Tongue (tissue), 2 donors: ENCODE data around the gene RPA1. TPM values are rescaled to one million over a fixed set of nuclear protein-coding genes. Genes with fewer than 3 reads are reported as not detected.

Experiments used
- DNase-seq: peaks from one replicate; pipeline ENCODE4 v3.0.0-alpha.2; 2015
- total RNA-seq: library from RNA; depleted of rRNA; stranded (reverse); fragments of >200 nt; gene quantifications from one replicate; pipeline ENCODE4 v1.2.3, GENCODE V29; 2014

RPA1 gene
- total RNA-seq, 1 donor from 2014 or later: 40.5 TPM

DNA sequence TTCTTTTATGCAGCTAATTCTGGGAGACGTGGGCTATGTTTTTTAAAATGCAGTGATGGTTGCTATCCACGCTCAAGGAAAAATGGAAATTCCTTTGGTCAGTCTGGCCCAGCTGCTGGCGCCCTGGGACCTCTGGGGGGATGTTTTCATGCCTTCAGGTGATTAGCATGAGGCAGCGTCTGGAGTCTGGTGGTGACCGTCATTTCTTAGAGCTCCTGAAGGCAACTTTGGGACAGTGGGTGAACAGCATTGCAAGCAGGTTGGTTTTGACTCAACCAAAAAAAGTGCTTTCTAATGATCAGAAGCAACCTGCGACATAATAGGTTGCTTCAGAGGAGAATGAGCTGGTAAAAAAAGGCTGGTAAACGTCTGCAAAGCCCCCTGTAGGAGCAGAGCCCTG is 82.3 kb downstream of the RPA1 start:
- DNase-seq: no peak

DNA sequence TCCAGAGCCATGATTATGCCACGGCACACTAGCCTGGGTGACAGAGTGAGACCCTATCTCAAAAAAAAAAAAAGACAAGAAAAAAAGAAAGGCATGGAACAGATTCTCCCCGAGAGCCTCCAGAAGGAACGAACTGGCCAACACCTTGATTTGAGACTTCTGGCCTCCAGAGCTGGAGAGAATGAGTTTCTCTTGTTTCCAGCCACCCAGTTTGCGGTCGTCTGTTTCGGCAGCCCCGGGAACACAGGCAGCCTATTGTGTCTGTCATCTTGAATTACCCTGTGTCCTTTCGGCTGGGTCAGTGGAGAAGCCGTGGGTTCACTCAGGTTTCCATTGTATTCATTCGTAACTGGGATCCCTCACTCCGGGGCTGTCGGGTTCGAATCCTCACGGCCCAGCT is 83.9 kb downstream of the RPA1 start:
- DNase-seq: no peak

DNA sequence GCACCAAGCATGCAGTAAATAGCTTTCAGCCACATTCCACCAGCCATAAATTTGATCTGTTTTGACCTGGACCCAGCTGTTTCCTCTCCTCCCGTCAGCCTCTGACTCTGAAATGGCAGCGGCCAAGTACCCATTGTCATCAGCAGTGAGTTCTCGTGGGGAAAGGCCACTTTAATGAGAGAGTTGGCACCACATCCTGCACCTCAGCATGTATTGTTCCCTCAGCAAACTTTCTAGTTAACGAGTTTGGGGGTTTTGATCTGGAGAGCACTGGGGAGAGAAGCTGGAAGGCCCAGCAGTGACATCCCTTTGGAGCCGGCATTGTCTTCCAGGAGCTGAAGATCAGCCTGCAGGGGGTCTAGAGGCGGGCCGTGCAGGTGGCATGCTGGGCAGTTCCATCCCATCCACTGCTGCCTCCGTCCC is 84.9 kb downstream of the RPA1 start:
- DNase-seq: no peak

DNA sequence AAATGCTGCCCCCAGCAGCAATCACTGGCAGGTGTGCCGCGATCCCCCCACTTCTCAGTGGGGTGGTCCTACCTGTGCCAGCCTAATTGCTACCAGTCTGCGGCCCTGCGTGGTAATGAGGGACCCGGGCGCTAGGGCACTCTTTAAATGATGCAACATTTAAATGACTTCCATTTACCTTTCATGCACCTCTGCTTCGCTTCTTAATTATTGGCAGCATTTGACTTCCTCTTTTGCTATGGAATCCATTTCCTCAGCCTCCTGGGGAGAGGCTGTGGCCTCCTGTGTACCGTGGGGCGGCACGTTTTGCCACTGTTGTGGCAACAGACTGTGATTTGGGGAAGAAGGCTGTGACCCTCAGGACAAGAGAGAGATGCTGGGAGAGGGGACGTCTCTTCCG is 86.1 kb downstream of the RPA1 start:
- no peak for DNase-seq

DNA sequence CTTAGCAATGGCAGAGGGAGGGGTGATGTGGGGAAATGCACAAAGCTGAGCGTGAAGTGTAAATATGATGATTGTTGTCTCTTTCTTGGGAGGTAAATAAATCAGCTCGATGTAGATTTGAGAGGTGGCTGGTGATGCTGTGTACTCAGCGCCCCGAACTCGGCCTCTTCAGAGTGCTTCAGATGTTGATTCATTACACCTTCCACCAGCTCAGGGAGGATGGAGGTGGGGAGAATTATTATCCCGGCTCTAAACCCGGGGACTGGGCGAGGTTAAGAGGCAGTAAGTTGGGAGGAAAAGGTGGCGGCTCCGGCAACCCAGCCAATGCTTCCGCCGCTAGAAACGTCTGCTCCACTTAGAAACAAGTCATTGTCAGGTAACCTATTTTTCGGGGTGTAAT is 86.5 kb downstream of the RPA1 start:
- no peak for DNase-seq

DNA sequence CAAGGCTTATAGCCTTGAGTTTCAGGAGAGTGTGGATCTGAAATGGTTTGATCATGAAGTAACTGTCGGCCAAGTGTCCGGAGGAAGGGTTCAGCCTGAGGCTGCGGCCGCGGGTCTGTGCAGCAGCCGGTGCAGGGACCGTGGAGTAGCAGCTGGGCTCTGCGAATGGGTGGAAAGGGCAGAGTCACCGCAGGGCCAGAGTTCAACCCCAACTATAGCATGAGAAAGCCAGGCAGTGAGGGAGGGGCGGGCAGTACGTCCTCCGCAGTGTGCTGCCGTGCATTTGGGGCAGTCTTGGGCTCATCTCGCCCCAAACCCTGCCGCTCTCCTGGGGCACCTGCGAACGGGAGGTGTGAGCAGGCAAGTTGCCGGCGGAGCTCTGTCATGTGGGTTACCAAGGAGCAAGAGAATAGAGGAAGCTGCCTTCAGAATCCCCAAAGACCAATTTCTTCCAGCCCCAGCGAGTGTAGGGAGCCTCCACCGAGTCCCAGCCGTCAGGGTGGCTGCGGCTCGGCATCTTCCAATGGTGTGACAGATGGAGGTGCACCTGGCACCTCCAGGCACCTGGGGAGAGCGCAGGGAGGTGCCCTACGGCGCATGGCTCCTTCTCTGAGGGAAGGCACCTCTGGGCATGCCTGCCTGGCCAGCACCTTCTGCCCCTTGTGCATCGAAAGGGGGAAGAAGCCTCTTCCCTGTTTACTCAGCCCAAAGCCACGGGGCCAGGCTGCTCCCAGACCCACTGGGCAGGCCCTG is 87.3 kb downstream of the RPA1 start:
- no peak for DNase-seq

DNA sequence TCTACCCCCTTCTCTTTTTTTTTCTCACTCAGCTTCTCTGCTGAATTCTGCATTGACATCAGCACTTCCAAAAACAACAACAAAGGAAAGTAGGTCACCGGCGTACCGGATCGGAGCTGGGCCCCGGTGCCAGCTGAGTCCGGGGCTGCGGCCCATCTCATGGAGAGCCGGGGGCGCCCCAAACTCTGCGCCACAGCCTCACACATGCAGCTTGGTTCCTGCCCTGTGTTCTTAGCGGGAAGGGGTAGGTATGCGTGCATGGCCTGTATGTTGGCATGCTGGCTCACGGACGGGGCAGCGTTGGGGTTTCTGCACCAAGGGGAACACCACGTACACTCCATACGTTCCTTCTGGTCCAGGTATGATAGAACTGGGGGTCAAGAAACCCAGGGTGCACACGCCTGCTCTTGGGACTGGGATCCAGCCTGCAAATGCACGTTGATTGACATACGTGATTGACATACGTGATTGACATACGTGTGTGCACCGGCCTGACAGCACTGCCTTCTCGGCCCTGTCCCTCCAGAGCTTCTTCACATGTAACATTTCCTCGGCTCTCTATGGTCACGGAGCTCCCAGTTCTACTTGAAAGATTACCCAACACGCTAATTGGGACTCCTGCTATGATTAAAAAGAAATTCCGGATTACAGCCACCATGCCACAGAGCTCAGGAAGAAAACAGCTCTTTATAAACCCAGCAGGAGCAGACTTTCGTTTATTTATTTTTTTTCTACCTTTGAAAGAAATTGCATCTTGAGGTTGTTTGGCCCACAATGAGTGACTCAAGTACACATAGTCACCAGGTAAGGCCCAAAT is 88.7 kb downstream of the RPA1 start:
- no peak for DNase-seq

DNA sequence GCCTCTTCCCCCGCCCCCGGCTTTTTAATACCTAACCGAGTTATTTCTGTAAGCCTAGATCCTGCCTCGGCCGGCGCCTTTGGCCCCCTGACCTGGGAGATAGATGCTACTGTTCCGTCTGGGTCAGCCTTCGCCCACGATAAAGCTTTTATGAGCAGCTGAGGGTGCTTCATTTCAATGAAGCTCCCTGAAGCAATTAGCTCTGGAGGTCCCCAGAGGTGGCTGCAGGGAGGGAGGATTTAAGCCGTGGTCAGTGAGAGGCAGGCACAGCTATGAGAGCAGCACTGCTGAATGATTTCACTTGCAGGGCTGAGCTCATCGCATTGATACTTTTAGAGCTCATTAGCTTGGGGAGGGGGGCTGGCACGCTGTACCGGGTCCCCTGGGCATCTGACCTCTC is 89.4 kb downstream of the RPA1 start:
- no peak for DNase-seq

DNA sequence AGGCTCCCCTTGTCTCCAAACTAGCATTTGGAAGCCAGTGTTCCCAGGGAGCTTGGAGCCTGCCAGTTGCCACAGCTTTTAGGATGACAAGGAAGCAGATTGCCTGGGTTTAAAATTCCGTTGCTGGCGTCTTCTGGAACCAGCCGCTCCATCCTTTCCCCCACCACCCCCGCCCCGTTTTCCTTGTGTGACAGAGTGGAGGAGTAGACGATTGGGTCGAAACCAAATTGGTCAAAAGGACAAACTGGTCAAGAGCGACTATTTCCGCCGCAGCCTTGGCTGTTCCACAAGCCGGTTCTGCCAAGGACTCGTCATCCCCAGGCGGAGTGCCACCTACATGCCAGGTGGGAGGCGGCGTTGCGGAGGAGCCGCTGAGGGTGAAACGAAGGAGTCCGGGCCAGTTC is 91.1 kb downstream of the RPA1 start:
- no peak for DNase-seq

DNA sequence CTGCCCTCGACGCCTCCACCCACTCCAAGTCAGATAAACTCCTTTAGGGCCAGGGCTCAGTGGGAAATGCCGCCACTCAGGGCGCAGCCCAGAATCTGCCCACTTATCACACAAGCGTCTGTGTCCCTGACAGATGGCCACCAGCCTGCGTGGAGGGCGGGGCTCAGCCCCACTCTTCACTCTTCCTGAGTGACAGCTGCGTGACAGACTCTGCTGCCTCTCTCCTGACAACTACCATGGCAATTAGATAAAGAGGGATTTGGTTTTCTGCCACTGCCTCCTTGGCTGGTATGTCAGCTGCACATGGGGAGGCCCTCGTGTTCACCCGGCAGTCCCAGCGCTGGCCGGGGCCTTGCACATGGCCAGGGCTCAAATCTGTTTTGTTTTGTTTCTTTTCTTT is 99.2 kb downstream of the RPA1 start:
- peak; percentile 81 for DNase-seq

DNA sequence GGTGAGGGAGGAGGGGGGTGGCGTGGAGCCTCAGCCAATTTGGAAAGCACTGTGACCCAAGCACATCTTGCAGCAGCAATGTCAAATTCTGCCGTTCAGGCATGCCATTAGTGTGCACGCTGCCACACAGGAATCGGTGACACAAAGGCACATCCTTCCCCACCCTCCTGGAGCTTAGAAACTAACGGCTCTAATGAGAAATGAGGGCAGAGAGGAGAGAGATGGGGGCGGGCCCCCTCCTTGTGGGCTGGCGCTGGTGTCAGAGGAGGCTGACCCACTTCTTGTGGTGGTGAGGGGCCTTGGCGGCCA is 100.5 kb downstream of the RPA1 start:
- no peak for DNase-seq

DNA sequence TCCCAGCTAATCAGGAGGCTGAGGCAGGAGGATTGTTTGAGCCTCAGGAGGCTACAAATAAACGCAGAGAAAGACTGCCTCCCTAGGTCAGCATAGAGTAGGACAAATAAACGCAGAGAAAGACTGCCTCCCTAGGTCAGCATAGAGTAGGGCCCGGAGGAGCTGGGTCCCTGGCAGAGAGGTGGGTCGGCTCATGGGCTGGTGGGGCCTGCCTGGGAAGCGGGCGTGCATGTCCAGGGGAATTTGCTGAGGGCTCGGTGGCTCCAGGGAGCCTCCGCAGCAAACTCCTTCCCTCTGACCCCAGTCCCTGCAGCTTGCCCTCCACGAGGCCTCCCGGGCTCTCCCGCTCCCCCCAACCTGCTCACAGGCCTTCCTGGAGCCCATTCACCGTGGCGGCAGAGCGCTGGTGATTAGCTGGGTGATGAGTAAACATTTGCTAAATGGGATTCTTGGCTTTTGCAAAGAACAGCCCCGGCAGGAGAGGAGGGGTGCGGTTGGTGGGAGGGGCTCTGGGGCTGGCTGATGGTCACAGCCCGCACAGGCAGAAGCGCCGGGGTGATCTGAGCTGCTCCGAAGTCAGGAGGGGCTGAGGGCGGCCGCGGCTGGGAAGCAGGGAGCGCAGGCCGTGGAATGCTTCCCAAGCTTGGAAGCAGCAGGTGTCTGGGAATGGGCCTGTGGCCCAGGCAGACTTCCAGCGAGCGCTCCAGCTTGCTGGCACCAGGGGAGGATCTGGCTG is 102.2 kb downstream of the RPA1 start:
- peak; percentile 91 for DNase-seq

DNA sequence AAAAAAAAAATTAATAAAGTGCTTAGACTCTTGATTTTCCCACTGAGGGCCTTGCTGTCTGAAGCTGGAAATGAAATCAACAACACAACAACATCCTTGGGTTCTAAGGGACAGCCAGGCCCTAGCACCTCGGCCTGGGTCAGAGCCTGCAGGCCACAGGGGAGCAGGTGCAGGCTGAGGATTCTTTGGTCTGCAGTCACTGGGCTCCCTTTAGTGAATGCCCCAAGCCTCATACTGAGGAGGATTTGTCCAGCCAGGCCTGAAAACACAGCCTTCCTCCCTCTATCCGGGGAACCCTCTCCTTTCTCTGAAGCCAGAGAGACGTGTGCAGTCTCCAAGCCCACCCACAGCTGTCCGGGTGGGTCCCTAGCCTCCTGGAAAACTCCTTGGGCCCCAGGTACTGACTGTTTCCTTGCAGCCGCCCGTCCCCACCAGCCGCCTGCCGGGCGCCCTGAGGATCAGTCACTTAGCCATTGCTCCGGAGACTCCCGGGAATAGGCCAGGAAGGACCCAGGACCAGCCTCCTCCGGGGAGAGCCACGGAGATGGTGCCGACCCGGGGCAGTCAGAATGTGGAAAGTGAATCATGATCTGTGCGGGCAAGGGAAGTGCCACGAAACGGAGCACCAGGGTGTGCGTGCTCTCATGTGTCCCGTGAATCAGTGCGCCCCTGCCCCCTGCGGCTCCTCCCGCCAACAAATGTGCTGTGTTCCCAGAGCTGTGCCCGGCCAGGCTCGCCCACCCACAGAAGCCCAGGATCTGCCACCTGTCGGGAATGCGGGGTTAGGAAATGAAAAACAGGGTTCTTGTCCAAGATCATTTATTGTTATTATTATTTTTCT is 104.3 kb downstream of the RPA1 start:
- DNase-seq: no peak

DNA sequence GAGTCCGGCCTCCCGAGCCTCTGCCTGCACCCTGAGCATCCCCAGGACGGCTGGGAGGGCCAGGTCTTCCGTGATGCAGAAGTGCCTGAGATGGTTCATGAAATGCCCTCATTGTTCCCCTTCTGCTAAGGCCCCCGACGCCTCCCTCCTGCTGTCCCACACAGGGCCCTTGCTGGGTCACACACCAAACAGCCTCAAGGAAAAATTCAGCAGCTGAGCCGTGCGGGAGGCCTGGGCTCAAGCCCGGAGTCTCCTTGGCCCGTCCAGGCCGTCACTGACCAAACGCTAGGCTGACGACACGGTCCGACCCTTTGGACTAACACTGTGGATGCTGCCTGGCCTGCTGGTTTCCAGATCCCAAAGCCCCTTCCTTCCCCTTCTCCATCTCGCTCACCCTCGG is 105.1 kb downstream of the RPA1 start:
- DNase-seq: no peak

DNA sequence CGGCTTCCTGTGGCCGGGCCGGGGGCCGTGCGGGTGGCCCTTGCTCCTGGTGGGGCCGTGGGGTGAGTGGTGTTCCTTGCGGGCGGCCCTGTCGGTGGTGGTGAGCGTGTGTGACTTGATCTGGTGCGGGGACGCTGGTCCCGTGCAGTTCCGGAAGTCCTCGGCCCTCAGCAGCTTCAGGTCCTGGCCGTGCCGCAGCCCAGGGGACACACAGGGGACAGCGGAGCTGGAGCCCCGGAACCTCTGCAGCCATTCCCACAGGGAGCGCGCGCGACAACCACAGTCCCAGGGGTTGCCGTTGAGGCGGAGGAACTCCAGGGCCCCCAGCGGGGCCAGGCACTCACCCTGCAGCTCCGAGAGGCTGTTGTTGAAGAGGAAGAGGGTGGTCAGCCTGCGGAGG is 107.0 kb downstream of the RPA1 start:
- no peak for DNase-seq

DNA sequence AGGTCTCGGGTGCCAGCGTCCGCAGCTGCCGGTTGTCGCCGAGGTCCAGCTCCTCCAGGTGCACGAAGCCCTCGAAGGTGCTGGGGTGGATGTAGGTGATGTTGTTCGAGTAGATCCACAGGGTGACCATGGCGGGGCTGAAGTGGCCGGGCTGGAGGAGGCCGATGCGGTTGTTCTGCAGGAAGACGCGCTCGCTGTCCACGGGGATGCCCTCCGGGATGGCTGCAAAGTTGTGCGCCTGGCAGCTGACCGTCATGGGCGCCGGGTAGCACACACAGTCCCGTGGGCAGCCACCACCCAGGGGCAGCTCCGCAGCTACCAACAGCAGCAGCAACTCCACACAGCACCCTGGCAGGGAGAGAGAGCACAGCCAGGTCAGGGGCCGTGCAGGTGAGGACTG is 107.7 kb downstream of the RPA1 start:
- no peak for DNase-seq

DNA sequence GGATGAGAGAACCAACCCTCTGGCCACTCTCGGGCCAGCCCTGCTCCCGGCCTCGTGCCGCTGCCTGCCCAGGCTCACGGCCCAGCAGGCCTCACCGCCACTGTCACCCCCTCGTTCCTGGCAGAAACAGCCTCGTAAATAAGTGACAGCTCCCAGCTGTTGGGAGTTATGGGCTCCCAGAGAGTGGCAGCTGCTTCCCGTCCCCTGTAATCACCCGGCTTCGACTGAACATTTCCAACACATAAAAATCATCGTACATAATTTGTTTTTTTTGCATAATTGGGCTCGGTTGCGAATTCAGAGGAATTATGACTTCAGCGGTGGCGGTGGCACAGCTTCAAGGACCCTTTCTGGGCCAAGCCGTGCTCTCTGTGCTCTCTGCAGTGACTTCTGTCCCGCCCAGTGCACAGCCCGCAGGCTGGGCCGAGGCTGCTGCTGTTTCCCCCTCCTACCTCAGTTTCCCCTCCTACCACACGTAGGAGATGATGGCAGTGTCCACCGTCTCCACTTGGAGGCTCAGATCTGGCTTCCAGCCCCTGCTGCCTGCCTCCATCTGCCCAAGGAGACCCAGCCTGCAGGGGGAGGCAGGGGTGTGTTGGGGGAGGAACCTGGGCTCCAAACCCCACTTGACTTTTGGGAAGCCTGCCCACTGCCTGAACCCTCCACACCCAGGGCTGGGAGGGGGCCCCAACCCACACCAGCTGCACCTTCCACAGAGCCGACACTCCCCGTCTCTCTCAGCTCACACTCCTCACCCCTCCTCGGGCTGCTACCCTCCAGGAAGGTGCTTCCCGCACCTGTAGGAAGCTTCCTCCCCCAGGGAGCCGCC is 110.4 kb downstream of the RPA1 start:
- DNase-seq: peak; percentile 96

DNA sequence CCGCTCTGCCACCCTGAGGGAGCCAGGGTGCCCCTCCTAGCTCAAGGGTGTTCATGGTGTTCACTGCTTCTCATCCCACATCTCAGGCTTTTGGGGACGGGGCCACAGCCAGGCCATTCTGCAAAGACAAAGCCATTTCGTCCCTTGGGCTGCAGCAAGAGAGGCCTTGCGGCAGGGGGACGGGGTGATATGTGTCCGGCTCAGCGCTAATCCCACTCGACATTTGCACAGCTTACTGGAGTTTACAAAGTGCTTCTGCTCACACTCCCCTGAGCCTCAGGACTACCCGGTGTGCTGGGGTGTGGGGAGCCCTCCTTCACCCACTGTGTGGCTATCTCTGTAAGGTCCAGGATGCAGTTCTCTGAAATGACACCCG is 111.0 kb downstream of the RPA1 start:
- peak; percentile 26 for DNase-seq

DNA sequence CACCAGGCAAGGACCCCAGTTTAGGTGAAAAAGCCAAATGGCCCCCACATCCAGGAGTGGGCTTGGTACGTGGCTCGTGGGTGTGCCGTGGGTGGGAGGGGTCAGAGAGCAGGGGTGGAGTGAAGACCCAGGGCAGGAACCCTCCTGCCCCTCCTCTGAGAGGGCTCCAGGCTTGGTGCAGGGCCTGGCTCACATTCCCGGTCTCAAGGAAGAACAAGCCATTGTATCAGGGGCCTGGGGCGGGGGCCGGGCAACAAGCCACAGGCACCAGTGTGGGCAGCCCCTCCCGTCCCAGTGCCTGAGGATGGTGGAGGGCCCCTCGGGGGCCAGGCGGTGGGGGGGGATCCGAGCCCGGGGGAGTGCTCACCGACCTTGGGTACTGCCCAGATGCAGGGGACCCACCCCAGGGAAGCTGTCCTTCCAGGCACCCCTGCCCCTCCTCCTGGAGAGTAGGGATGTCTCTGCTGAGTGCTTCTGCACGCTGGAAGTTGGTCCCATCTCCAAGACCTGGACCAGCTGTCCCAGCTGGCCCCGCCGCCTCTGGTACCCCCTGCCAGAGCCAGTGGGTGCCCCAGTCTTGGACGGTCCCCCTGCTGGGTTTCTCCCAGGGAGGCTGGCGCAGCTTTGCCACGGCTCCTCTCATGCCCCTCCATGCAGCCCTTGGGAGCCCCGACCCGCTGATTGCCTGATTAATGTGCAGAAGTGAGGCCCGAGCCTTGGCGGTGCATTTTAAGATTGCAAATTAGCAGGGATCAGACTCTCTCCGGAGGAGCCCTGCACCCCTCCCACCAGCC is 111.7 kb downstream of the RPA1 start:
- peak; percentile 41 for DNase-seq

DNA sequence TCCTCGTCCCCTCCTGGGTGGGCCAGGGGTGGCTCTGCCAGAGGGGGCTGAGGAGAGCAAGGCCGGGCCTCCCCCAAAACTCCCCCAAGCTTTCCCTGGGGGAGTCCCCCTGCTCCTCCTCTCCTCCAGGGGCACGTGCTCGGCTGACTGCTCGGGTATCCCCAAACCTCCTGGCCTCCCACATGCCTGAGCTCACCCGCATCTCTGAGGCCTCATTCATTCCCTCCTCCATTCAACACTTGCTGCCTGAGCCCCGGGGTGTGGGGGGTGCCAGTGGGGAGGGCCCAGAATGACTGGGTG is 112.2 kb downstream of the RPA1 start:
- no peak for DNase-seq
